ENCODE results near the gene PPA1.
"Not testable (repeated sequence)": the region's sequence is repeated elsewhere in the genome, so short reads cannot be mapped to it uniquely, and the experiment has no call there.

- TF ChIP-seq ELF4 (CRISPR knock-in tag; IDR thresholded peaks at IDR 0.05; ENCODE audit: low read depth); ZNF532 (CRISPR knock-in tag; IDR thresholded peaks at IDR 0.05; ENCODE audit: borderline replicate concordance); ERG (CRISPR knock-in tag; IDR thresholded peaks at IDR 0.05); CTCF (IDR thresholded peaks at IDR 0.05); AFF4 (CRISPR knock-in tag; IDR thresholded peaks at IDR 0.05; ENCODE audit: borderline replicate concordance); E2F1 (CRISPR knock-in tag; IDR thresholded peaks at IDR 0.05); PRDM15 (CRISPR knock-in tag; IDR thresholded peaks at IDR 0.05); FOXP1 (CRISPR knock-in tag; IDR thresholded peaks at IDR 0.05; ENCODE audit: borderline replicate concordance); STAT6 (CRISPR knock-in tag; conservative IDR thresholded peaks at IDR 0.05; ENCODE audit: low read depth); ZNF232 (CRISPR knock-in tag; IDR thresholded peaks at IDR 0.05); ZNF512 (CRISPR knock-in tag; IDR thresholded peaks at IDR 0.05; ENCODE audit: borderline replicate concordance): not testable (repeated sequence)
These were observed 6.1 kb upstream of the PPA1 start for GRCh38 chr10:70239077-70239976.
